ENCODE measurements around the gene STK36.

STK36 gene

DNA sequence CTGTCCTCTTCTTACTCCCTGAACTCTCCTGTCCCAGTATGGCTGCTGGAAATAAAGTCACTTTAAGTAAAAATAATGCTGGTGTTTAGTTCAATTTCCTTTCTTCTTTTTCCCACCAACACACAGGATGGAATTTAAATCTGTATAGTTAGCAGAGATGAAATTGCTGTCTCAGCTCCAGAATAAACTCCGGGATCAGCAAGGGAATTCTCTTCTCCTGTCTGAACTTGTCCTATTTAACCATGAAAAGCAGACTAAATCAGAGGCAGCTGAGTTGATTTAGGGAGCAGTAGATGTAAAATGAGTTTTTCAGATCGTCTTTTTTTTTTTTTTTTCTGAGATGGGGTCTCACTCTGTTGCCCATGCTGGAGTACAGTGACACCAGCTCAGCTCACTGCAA lies 64.6 kb downstream of the STK36 start:
- no peak for DNase-seq
- TF ChIP-seq, protein P1, sequence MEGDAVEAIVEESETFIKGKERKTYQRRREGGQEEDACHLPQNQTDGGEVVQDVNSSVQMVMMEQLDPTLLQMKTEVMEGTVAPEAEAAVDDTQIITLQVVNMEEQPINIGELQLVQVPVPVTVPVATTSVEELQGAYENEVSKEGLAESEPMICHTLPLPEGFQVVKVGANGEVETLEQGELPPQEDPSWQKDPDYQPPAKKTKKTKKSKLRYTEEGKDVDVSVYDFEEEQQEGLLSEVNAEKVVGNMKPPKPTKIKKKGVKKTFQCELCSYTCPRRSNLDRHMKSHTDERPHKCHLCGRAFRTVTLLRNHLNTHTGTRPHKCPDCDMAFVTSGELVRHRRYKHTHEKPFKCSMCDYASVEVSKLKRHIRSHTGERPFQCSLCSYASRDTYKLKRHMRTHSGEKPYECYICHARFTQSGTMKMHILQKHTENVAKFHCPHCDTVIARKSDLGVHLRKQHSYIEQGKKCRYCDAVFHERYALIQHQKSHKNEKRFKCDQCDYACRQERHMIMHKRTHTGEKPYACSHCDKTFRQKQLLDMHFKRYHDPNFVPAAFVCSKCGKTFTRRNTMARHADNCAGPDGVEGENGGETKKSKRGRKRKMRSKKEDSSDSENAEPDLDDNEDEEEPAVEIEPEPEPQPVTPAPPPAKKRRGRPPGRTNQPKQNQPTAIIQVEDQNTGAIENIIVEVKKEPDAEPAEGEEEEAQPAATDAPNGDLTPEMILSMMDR (IDR thresholded peaks at IDR 0.05), result no peak
- Mint-ChIP-seq H3K9me3 (no peaks in the 10 kb centered on the region), H3K4me3 (no peak overlapping the region), H3K27me3 (ENCODE audit: low read depth, poor library complexity) (no peaks in the 10 kb centered on the region), H3K36me3 (ENCODE audit: low read depth) (peaks cover 35% of the 10 kb centered on the region), H3K4me1 (peaks cover 3% of the 10 kb centered on the region), H3K27ac (peak overlapping the region; percentile 34)

DNA sequence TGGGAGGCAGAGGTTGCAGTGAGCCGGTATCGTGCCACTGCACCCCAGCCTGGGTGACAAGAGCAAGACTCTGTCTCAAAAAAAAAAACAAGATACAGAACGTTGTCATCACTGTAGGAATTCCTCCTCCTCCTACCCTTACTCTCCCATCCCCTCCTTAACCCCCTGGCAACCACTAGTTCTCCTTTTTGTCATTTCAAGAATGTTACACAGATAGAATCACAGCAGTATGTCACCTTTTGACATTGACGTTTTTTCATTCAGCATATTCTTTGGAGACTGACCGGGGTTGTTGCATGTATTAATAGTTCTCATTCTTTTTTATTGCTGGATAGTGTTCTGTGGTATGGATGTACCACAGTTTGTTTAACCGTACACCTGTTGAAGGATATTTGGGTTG lies 71.2 kb downstream of the STK36 start:
- Mint-ChIP-seq H3K27me3 (ENCODE audit: low read depth, poor library complexity) (no peaks in the 10 kb centered on the region), H3K9me3 (no peaks in the 10 kb centered on the region), H3K36me3 (ENCODE audit: low read depth) (peaks cover 77% of the 10 kb centered on the region), H3K4me3 (no peak overlapping the region), H3K27ac (no peak overlapping the region), H3K4me1 (no peaks in the 10 kb centered on the region)
- TF ChIP-seq, protein P1 (IDR thresholded peaks at IDR 0.05), result no peak
- DNase-seq, result no peak

DNA sequence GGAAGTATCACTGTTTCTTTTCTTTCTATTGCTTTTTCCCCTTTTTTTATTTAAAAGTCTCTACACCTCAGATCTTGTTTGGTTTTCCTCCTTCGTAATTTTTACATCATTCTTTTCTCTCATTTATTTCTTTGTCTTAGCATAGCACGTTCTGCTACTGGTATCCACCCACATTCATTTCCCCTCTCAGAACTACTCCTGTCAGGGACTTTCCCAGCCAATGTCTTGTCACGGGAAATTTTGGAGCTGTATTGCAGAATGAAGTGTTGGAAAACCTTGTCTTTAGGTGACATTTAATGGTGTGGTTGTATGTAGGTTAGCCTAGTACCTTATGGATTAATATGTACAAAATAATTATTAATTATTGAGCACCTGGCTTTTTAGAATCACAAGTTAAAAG lies 72.7 kb downstream of the STK36 start:
- DNase-seq, result no peak
- Mint-ChIP-seq H3K27ac (no peak overlapping the region), H3K4me1 (no peaks in the 10 kb centered on the region), H3K36me3 (ENCODE audit: low read depth) (peaks cover 75% of the 10 kb centered on the region), H3K4me3 (no peak overlapping the region), H3K27me3 (ENCODE audit: low read depth, poor library complexity) (no peaks in the 10 kb centered on the region), H3K9me3 (no peaks in the 10 kb centered on the region)
- TF ChIP-seq, protein P1 (IDR thresholded peaks at IDR 0.05), result no peak

- Mint-ChIP-seq H3K27ac (no peak overlapping the region), H3K36me3 (ENCODE audit: low read depth) (peaks cover 75% of the 10 kb centered on the region), H3K4me3 (no peak overlapping the region), H3K4me1 (no peaks in the 10 kb centered on the region), H3K9me3 (no peaks in the 10 kb centered on the region), H3K27me3 (ENCODE audit: low read depth, poor library complexity) (no peaks in the 10 kb centered on the region)
- DNase-seq, result no peak
- TF ChIP-seq, protein P1 (IDR thresholded peaks at IDR 0.05), result no peak
Observed at GRCh38 chr2:218745160-218745558, 73.3 kb downstream of the STK36 start.

DNA sequence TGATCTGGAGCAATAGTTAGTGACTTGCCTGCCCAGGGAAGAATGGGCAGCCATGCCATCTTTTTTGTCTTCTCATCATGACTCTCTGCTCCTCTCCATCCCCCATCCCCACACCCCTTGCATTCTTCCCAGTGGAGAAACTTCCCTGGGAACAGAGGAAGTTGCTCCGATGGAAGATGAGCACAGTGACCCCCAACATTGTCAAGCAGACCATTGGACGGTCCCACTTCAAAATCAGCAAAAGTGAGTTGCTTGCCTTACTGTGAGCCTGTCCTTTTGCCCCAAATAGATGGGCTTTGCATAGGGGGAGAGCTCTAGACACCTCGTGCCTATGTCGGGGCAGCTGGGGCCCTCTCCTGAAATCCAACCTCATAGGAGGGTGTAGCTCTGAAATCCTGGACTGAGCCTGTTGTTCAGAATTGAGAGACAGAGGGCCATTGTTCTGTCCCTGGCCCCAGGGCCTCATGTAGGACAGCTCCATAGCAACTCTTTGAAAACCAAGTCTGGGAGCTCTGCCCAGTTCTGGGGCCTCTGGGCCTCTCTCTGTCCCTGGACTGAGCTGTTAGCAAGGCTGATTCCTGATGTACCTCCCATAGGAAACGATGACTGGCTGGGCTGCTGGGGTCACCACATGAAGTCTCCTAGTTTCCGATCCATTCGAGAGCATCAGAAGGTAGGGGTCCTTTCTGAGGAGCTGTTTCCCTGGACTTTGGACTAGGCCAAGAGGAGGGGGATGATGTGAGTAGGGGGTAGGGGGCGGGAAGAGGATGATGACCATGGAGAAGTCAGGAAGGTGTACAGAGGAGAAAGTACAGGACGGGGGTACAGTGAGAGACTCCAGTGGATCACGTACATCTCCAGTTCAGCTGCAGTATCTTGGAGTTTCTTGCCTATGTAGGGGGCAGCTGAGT lies 73.9 kb downstream of the STK36 start:
- Mint-ChIP-seq H3K27ac (no peak overlapping the region), H3K4me3 (no peak overlapping the region), H3K36me3 (ENCODE audit: low read depth) (peaks cover 76% of the 10 kb centered on the region), H3K4me1 (no peaks in the 10 kb centered on the region), H3K9me3 (no peaks in the 10 kb centered on the region), H3K27me3 (ENCODE audit: low read depth, poor library complexity) (no peaks in the 10 kb centered on the region)
- no peak for DNase-seq
- TF ChIP-seq, protein P1 (IDR thresholded peaks at IDR 0.05), result no peak

DNA sequence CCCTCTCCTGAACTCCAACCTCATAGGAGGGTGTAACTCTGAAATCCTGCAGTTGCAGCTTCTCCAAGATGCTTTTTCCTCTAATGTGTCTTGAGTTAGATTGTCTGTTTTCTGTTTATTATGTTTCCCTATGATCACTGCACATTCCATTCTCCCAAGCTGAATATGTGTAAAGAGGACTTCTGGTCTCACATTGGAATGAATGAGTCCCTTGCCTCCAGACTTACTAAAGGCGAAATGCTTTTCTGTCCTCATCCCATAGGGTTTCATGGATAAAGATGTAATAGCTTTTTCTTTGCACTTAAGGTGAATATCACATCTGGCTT lies 74.5 kb downstream of the STK36 start:
- Mint-ChIP-seq H3K4me3 (no peak overlapping the region), H3K36me3 (ENCODE audit: low read depth) (peaks cover 76% of the 10 kb centered on the region), H3K4me1 (no peaks in the 10 kb centered on the region), H3K27ac (no peak overlapping the region), H3K9me3 (no peaks in the 10 kb centered on the region), H3K27me3 (ENCODE audit: low read depth, poor library complexity) (no peaks in the 10 kb centered on the region)
- no peak for DNase-seq
- TF ChIP-seq, protein P1 (IDR thresholded peaks at IDR 0.05), result no peak
